Erythroblast (primary cell): ENCODE results near the gene PSMB7.

Experiments used
- DNase-seq, 2 experiments: peaks; one replicate each; lab custom pipeline; 2025; lab: John Stamatoyannopoulos, UW
- GATA1 ChIP-seq: IDR thresholded peaks from 2 replicates; pipeline ENCODE4 v1.6.1; 2011; ENCODE audit warnings: low read depth, mild to moderate bottlenecking, control low read depth, low read length, moderate library complexity
- POLR2A ChIP-seq: IDR thresholded peaks from 2 replicates; pipeline ENCODE4 v1.6.1; 2011; ENCODE audit warnings: mild to moderate bottlenecking, low read length

PSMB7 gene

GRCh38 chr9:124411514-124412227, 3.6 kb downstream of the PSMB7 start:
- TF ChIP-seq POLR2A (no peak), GATA1 (no peak)
- peak in 1 of 2 experiments; percentile 8 for DNase-seq

- no peak for TF ChIP-seq GATA1
- TF ChIP-seq POLR2A, result no peak
- DNase-seq, result peak in 1 of 2 experiments; percentile 14
These were observed 4.8 kb downstream of the PSMB7 start for GRCh38 chr9:124410321-124410913.

GRCh38 chr9:124409410-124409809, 5.8 kb downstream of the PSMB7 start:
- no peak for TF ChIP-seq POLR2A
- no peak for TF ChIP-seq GATA1
- no peak for DNase-seq

- TF ChIP-seq POLR2A, result no peak
- TF ChIP-seq GATA1, result no peak
- no peak for DNase-seq
These were observed 12.0 kb downstream of the PSMB7 start for GRCh38 chr9:124403246-124403645.

GRCh38 chr9:124399968-124400940, 15.0 kb downstream of the PSMB7 start:
- no peak for DNase-seq
- TF ChIP-seq GATA1, result no peak
- no peak for TF ChIP-seq POLR2A

GRCh38 chr9:124399323-124399967, 15.8 kb downstream of the PSMB7 start:
- no peak for TF ChIP-seq POLR2A
- TF ChIP-seq GATA1, result no peak
- DNase-seq, result no peak

GRCh38 chr9:124398191-124398935, 16.9 kb downstream of the PSMB7 start:
- no peak for TF ChIP-seq POLR2A
- TF ChIP-seq GATA1, result no peak

GRCh38 chr9:124395826-124396225, 19.4 kb downstream of the PSMB7 start:
- DNase-seq, result no peak
- no peak for TF ChIP-seq POLR2A
- no peak for TF ChIP-seq GATA1

More at GRCh38 chr9:124398191-124398935, 16.9 kb downstream of the PSMB7 start:
- no peak for DNase-seq

GRCh38 chr9:124394596-124394995, 20.6 kb downstream of the PSMB7 start:
- no peak for DNase-seq
- TF ChIP-seq POLR2A (no peak), GATA1 (no peak)

- TF ChIP-seq GATA1, result no peak
- no peak for TF ChIP-seq POLR2A
- no peak for DNase-seq
These were observed 21.1 kb downstream of the PSMB7 start for GRCh38 chr9:124394167-124394566.

GRCh38 chr9:124392871-124393460, 22.3 kb downstream of the PSMB7 start:
- TF ChIP-seq GATA1 (no peak), POLR2A (no peak)
- peak in 1 of 2 experiments; percentile 39 for DNase-seq

- no peak for DNase-seq
- TF ChIP-seq POLR2A (no peak), GATA1 (no peak)
These were observed 22.9 kb downstream of the PSMB7 start for GRCh38 chr9:124392254-124392870.
